NB4 (cell line): ENCODE measurements around the gene IGFL1.
"Not testable (repeated sequence)": the region's sequence is repeated elsewhere in the genome, so short reads cannot be mapped to it uniquely, and the experiment has no call there.

ENCODE experiments used
- DNase-seq: peaks from one replicate; pipeline ENCODE4 v3.0.0; 2010; ENCODE audit warnings: low read depth
- H3K4me3 ChIP-seq: one replicate; pipeline ENCODE4 v1.5.1; 2011; ENCODE audit warnings: mild to moderate bottlenecking, low read depth, low read length, moderate library complexity
- CTCF ChIP-seq: IDR thresholded peaks from one replicate; pipeline ENCODE4 v1.5.1; 2012; ENCODE audit warnings: low read depth, low read length
- MAX ChIP-seq: IDR thresholded peaks from 2 replicates; pipeline ENCODE4 v1.6.1; 2011; ENCODE audit warnings: low read depth, low read length
- MYC ChIP-seq: IDR thresholded peaks from 2 replicates; pipeline ENCODE4 v1.6.1; 2011; ENCODE audit warnings: low read depth, low read length
- POLR2A ChIP-seq: IDR thresholded peaks from 2 replicates; pipeline ENCODE4 v1.6.1; 2011; ENCODE audit warnings: mild to moderate bottlenecking; ENCODE audit not compliant: insufficient read length; ENCODE audit errors: extremely low read depth

IGFL1 gene

GRCh38 chr19:46206176-46206575 lies 23.4 kb upstream of the IGFL1 start:
- TF ChIP-seq CTCF = no peak
- no peak overlapping the region for H3K4me3 ChIP-seq
- no peak for DNase-seq

GRCh38 chr19:46206682-46207081 lies 22.9 kb upstream of the IGFL1 start:
- no peak overlapping the region for H3K4me3 ChIP-seq
- DNase-seq = no peak
- no peak for TF ChIP-seq CTCF
- TF ChIP-seq POLR2A = no peak
- TF ChIP-seq MYC = no peak

- H3K4me3 ChIP-seq, DNase-seq: not testable (repeated sequence)
Measured at GRCh38 chr19:46207858-46208257, 21.7 kb upstream of the IGFL1 start.

- no peak overlapping the region for H3K4me3 ChIP-seq
- DNase-seq = no peak
- TF ChIP-seq MAX = no peak
- TF ChIP-seq CTCF = no peak
- TF ChIP-seq POLR2A = no peak
- no peak for TF ChIP-seq MYC
Measured at GRCh38 chr19:46209051-46209450, 20.5 kb upstream of the IGFL1 start.

- no peak for DNase-seq
- TF ChIP-seq POLR2A (no peak), CTCF (no peak), MAX (no peak), MYC (no peak)
- H3K4me3 ChIP-seq = no peak overlapping the region
Measured at GRCh38 chr19:46209472-46209871, 20.1 kb upstream of the IGFL1 start.

- no peak for DNase-seq
- no peak overlapping the region for H3K4me3 ChIP-seq
- no peak for TF ChIP-seq POLR2A
- TF ChIP-seq MYC = no peak
- no peak for TF ChIP-seq CTCF
- TF ChIP-seq MAX = no peak
Measured at GRCh38 chr19:46210669-46211068, 18.9 kb upstream of the IGFL1 start.
